SW480 (cell line): ENCODE results near the gene ETV2.
"Not testable (repeated sequence)": the region's sequence is repeated elsewhere in the genome, so short reads cannot be mapped to it uniquely, and the experiment has no call there.

Source experiments
- DNase-seq: peaks from one replicate; pipeline ENCODE4 v3.0.0-alpha.2; 2016; ENCODE audit warnings: low spot score

Gene ETV2

DNA sequence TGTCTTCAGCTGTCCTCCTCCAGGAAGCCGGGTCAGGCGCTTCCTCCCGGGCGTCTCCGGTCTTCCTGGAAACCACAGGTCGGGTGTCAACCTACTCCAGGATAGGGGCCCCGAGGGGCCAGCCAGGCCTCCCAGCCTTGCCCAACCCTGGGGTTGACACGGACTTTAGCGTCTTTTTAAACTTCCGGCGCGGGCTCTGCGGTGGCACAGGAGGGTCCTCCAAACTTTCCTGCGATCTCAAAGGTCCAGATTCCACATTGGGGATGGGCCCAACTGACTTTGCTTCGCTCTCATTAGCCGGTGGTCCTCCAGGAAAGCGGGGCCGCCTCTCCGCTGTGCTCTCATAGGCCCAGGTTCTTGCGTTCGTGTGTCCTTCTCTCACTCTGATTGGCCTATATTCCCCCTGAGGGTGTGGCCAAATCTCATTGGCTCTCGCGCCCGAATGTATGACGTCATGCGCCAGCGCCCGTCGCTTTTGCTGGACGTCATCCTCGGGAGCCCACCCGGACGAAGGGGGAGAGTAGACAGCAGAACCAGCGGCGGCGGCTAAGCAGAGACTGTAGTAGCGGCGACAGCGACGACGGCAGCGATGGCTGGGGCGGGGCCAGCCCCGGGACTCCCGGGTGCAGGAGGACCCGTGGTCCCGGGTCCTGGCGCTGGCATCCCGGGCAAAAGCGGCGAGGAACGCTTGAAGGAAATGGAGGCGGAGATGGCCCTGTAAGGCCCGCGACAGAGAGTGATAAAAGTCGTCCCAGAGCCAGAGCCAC, 12.8 kb upstream of the ETV2 start, which contains the start of gene RBM42:
Gene RBM42, plus strand, starts transcription at position 472 of the 767 bp plus-strand sequence. Its CDS starts 118 bp downstream, at position 590.
- DNase-seq = peak; percentile 100

DNA sequence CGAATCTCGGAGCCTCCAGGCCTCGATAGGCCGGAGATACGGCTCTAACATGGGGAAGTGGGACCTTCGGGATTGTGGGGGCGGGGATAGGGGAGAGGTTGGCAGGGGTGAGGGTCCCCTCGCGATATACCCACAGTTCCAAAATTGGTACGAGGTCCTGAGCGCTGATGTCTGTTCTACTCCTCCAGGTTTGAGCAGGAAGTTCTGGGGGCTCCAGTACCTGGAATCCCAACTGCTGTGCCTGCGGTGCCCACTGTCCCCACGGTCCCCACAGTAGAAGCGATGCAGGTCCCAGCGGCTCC, 12.3 kb upstream of the ETV2 start:
- no peak for DNase-seq

DNA sequence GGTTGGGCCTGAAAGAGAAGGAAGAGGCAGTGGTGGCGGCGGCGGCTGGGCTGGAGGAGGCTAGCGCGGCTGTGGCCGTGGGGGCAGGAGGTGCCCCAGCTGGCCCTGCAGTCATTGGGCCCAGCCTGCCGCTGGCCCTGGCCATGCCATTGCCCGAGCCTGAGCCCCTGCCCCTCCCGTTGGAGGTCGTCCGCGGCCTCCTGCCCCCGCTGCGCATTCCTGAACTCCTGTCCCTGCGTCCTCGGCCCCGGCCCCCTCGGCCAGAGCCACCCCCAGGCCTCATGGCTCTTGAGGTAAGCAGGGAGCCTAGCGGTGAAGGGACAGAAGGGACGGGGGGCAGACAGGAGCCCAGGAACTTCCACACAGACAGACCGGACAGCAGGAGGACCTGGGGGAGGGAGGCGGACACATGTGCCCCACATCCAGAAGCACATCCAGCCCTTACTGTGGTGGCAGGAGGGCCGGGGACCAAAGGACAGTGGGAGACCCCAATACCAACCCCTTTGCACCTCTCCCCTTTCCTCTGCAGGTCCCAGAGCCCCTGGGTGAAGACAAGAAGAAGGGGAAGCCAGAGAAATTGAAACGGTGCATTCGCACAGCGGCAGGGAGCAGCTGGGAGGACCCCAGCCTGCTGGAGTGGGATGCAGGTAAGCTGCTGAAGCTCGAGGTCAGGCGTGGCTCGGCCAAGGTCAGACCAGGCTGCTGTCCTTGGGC, 7.7 kb upstream of the ETV2 start:
- DNase-seq = no peak

DNA sequence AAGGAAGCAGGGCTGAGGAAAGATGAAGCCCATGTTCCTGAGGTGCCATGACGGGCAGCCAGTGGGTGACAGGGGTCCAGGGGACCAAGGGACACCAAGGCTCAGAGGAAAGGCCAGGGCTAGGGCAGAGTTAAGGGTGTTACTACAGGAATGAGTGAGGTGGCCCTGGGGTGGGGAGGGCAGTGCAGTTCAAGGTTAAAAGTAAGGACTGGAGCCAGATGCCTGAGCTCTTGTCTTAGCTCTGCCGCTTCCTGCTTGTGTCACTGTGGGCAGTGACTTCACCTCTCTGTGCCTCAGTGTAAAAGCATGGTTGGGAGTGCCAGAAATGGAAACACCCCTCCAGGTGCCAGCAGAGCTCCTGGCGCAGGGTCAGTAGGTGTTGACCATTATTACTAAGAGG, 4.9 kb upstream of the ETV2 start:
- no peak for DNase-seq

DNA sequence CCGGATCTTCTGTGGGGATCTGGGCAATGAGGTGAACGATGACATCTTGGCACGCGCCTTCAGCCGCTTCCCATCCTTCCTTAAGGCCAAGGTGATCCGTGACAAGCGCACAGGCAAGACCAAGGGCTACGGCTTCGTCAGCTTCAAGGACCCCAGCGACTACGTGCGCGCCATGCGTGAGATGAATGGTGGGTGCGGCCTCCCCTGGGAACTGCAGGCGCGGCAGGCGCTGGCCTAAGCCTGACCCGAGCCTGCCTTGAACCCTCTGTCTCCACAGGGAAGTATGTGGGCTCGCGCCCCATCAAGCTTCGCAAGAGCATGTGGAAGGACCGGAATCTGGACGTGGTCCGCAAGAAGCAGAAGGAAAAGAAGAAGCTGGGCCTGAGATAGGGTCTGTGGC, 4.4 kb upstream of the ETV2 start:
- DNase-seq = no peak

DNA sequence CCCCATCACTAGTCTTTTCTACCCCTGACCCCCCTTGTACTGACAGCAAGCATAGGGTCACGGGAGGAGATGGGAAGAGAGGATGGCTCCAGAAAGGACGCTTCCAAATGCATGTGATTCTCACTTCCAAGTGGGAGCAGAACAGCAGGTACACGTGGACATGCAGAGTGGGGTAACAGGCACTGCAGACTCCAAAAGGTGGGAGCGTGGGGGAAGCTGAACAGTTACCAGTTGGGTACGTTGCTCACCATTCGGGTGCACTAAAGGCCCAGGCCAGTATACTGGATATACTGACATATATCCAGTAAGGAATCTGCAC, 2.3 kb upstream of the ETV2 start:
- DNase-seq = no peak

DNA sequence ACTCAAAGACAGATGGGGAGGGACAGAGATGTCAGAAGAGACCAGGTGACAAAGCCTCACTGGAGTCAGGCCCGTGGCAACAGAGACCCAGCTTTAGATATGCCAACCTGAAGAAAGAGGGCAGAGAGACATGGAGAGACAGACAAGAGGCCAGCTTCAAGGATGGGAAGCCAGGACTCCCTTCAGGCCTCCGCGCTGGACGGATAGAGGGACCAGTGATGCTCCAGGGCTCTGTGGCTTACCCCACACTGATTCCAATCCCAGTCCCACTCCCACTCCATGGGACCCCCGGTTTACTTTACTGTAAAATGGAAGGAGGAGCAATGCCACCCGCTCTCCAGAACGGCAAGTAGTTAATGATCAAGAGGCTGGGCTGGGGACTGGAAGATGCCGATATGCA, 1.7 kb upstream of the ETV2 start:
- no peak for DNase-seq

DNA sequence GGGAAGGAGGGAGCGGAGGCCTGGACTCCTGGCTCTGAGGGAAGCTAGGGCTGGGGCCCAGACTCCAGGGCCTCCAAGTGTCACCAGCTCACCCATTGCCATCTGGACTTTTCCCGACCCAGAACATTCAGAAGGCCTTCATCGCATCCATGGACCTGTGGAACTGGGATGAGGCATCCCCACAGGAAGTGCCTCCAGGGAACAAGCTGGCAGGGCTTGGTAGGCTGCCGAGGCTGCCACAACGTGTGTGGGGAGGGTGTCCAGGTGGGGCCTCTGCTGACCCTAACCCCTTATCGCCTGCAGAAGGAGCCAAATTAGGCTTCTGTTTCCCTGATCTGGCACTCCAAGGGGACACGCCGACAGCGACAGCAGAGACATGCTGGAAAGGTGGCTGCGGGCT, 767 bp downstream of the ETV2 start:
- no peak for DNase-seq

DNA sequence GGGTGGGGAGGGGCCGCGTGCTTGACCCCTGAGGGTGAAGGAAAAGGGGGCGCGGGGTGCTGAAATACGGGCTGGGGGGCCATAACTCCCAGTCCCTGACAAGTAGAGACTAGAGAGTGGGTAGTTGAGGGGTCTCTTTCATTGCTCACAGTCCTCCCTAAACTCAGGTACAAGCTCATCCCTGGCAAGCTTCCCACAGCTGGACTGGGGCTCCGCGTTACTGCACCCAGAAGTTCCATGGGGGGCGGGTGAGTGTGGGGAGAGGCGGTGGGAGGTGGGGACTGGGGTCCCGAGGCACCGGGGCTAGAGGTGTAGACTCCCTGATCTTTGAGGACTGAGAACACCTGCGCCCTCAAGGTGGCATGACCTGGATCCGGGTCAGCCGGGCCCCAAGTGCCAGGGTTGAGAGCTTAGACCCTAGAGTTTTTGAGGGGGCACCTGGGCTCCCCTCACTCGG, 1.3 kb downstream of the ETV2 start:
- no peak for DNase-seq

DNA sequence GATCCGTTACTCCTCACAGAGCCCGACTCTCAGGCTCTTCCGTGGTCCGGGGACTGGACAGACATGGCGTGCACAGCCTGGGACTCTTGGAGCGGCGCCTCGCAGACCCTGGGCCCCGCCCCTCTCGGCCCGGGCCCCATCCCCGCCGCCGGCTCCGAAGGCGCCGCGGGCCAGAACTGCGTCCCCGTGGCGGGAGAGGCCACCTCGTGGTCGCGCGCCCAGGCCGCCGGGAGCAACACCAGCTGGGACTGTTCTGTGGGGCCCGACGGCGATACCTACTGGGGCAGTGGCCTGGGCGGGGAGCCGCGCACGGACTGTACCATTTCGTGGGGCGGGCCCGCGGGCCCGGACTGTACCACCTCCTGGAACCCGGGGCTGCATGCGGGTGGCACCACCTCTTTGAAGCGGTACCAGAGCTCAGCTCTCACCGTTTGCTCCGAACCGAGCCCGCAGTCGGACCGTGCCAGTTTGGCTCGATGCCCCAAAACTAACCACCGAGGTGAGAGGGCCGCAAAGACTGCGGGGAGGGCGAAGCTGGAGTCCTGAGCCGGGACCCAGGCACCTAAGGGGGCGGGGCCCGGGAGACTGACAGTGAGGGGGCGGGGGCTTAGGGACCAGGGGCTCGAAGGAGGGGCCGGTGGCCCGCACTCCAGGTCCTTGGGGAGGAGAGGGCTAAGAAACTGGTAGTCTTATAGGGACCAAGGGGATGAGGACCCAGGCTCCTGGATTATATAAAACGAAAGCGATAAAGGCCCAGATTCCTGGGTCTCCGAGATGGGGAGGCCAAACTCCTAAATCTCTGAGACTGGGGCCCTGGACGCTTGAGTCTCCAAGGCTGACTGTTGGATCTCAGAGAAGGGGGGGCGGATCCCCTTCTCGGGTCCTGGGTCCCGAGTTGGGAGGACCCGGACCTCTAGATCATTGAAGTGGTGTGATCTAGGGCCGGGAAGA, 2.0 kb downstream of the ETV2 start:
- DNase-seq = peak; percentile 92

DNA sequence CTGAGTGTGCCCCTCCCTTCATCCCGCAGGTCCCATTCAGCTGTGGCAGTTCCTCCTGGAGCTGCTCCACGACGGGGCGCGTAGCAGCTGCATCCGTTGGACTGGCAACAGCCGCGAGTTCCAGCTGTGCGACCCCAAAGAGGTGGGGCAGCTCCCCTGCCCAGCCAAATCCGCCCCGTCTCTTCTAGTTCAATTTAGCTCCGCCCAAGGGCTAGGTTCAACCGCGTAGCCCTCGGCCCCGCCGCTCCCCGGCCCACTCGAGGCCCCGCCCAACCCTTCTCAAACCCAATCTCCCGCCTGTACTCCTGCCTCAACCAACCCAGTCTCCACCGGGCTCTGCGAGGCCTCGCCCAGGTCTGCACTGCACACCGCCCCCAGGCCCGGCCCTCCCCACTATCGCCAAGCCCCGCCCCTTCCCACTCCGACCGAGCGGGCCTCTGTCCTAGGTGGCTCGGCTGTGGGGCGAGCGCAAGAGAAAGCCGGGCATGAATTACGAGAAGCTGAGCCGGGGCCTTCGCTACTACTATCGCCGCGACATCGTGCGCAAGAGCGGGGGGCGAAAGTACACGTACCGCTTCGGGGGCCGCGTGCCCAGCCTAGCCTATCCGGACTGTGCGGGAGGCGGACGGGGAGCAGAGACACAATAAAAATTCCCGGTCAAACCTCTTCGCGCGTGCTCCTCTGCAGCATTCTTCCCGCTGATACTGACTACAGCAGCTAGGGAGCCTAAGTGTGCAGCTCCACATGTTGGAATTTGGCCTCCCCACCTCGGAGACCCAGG, 2.9 kb downstream of the ETV2 start:
- peak; percentile 99 for DNase-seq

DNA sequence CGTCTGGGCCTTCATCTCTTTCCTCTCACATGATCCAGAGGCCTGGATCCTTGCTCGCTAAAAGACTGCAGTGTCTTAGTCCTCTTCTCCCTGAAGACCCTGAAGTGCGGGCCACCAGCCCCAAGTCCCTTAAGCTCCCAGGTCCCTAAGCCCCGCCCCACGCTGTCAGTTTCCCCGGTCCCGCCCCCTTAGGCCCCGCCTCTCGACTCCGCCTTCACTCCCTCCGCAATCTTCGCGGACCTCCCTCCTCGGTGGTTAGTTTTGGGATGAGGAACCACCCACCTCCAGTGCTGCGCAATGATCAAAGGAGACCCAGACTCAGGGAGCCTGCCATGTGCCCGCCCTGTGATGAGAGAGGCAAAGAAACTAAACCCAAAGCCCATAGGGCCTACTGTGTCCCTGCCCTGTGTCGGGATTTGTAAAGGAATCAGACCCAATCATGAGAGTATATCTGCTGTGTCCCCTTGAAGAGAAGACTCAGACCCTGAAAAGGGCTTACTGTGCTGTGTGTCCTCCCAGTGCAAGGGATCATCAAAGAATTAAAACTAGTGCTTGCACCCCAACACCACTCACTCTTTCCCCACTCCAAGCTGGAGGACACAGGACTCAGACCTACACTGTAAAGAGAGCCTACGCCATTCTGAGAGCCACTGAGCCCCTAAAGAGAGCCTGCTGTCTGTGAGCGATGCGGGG, 3.6 kb downstream of the ETV2 start:
- DNase-seq = peak; percentile 85

DNA sequence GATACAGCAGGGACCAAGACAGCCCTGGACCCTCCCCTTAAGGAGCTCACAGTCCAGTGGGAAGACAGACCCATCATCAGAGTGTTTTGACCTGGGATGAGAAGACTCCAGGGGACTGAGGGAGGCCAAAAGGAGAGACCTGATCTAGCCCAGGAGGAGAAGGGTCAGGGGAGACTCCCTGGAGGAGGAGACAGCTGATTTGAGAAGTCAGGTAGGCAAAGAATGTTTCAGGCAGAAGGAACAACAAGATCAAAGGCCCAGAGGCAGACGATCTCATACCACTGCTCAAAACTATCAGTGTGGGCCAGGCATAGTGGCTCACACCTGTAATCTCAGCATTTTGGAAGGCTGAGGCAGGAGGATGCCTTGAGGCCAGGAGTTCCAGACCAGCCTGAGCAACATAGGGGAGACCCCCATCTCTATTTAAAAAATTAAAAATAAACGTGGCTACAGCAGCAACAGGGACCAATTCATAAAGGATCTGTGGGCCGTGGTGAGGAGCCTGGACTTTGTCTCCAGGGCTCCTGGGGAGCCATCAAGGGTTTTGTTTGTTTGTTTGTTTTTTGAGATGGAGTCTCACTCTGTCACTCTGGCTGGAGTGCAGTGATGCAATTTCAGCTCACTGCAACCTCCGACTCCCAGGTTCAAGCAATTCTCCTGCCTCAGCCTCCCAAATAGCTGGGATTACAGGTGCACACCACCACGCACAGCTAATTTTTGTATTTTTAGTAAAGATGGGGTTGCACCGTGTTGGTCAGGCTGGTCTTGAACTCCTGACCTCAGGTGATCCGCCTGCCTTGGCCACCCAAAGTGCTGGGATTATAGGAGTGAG, 4.4 kb downstream of the ETV2 start:
- DNase-seq = no peak

DNA sequence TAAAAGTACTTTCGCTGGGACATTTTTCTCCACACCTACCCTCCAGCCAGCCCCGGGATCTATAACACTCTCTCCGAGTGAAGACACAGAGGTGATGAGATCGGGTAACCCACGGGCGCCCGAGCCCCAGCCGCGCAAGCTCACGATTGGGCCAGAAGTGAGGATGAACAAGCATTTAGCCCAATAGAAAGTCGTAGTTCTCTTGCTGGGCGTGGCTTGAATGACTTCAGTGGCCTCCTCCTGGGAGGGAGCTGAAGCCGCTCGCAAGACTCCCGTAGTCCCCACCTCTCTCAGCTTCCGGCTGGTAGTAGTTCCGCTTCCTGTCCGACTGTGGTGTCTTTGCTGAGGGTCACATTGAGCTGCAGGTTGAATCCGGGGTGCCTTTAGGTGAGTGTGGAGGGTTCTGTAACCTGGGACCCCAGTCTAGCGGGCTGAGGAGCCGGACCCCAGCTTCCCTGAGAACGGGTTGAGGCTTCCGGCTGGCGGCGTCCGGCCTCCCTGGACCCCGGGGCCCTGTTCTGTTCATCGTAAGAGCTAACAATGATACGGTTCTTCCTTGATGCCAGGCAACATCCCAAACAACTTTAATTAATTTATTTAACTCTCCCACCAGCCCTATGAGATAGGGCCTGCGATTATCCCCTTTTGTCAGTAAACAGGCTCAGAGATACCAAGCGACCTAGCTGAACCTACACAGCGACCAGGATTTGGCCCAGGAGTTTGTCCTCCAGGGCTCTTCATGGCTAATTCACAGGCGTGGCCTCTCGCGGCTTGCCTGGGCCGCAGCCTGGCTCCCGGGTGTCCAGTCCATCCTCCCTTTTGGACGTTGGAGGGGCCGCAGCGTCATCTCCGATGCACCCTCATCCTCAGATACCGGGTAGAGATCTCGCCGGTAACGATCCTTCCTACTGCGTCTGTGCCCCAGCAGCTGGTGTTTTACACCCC, 6.7 kb downstream of the ETV2 start, which contains the start of gene COX6B1:
Gene COX6B1, plus strand, starts transcription at position 307 of the 945 bp plus-strand sequence. CDS start 2,921 bp downstream, outside the sequence.
- peak; percentile 100 for DNase-seq

DNA sequence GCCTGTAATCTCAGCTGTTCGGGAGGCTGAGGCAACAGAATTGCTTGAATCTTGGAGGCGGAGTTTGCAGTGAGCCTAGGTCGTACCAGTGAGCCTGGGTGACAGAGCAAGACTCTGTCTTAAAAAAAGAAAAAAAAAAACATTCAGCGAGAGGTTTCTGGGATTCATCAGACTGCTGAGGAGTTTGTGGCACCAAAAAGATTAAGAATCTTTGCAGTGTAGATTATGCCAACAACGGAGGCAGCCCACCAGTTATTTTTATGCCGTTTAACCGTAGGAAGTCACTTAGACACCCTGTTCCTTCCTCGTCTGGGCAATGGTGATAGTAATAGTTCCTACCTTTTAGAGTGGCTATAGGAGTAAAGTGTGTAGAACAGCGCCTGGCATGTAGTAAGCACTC, 9.0 kb downstream of the ETV2 start:
- DNase-seq = no peak

DNA sequence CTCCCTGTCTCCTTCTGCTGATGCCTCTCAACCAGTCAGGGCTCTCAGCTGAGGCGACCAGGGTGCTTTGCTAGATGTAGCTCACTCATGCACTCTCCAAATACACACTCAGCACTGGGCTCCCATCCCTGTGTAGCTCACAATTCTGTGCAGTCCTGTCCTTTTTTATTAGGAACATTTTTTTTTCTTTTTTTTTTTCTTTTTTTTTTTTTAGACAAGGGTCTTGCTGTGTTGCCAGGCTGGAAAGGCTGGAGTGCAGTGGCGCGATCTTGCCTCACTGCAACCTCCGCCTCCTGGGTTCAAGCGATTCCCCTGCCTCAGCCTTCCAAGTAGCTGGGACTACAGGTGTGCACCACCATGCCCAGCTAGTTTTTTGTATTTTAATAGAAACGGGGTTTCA, 13.3 kb downstream of the ETV2 start:
- not testable (repeated sequence) for DNase-seq

DNA sequence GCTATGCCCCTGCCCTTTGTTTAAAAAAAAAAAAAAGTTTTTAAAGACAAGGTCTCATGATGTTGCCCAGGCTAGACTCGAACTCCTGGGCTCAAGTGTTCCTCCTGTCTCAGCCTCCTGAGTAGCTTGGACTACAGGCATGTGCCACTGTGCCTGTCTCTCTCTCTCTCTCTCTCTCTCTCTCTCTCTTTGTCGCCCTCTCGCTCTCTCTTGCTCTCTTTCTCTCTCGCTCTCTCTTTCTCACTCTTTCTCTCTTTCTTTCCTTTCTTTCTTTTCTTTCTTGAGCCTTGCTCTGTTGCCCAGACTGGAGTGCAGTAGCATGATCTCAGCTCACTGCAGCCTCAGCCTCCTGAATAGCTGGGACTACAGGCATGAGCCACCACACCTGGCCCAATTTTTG, 14.1 kb downstream of the ETV2 start:
- DNase-seq = no peak

DNA sequence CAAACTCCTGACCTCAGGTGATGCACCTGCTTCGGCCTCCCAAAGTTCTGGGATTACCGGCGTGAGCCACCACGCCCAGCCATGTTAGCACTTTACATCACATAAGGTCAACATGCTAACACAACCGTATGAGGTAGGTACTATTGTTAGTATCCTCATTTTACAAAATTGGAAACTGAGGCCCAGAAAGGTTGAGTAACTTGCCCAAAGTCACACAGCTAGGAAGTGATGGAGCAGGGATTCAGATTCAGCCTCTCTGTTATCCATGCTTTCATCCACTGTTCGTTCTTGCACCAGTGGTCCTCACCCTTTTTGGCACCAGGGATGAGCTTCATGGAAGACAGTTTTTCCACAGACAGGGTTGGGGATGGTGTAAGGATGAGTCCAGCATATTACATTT, 15.2 kb downstream of the ETV2 start:
- no peak for DNase-seq
